AG04449 (cell line): ENCODE data around the gene HS2ST1.
A peak's percentile ranks its signal among the peaks of the same experiment; 100 is the strongest.
"Not testable (repeated sequence)": the region's sequence is repeated elsewhere in the genome, so short reads cannot be mapped to it uniquely, and the experiment has no call there.

ENCODE experiments used
- CTCF ChIA-PET: fragments of 350-600 bp; formaldehyde crosslinking; extraction: SDS; loops from one replicate; lab custom pipeline; 2021; ENCODE audit warnings: antibody characterized with exemption; lab: Yijun Ruan, JAX
- POLR2A ChIA-PET: fragments of 400-600, 350-600 bp; formaldehyde crosslinking; extraction: SDS; loops from one replicate; lab custom pipeline; 2020; ENCODE audit warnings: antibody characterized with exemption, inconsistent platforms; lab: Yijun Ruan, JAX
- DNase-seq: peaks from one replicate; pipeline ENCODE4 v3.0.0-alpha.2; 2010; ENCODE audit warnings: low read depth, low spot score
- H3K4me3 ChIP-seq: 2 replicates; pipeline ENCODE4 v1.5.1; 2011; ENCODE audit warnings: low read depth, mild to moderate bottlenecking, control low read depth, low read length
- TF ChIP-seq, protein P1 (sequence below): IDR thresholded peaks from one replicate; pipeline ENCODE4 v1.5.1; 2011; ENCODE audit warnings: mild to moderate bottlenecking, moderate library complexity, low read length, control low read depth, inconsistent platforms; ENCODE audit not compliant: insufficient read depth; ENCODE audit errors: missing control alignments

The HS2ST1 gene

DNA sequence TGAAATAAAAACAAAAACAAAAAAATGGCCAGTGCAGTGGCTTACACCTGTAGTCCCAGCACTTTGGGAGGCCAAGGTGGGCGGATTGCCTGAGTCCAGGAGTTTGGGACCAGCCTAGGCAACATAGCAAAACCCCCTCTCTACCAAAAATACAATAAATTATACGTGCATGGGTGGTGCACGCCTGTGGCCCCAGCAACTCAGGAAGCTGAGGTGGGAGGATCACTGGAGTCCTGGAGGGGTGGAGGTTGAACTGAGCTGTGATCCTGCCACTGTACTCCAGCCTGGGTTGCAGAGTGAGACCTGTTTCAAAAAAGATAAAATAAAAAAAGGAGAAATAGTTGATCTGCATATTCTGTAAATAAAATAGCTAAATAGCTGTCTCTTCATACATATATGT lies 41.2 kb downstream of the HS2ST1 start:
- CTCF ChIA-PET = interaction anchor here (3.2 kb wide), 1 partner anchor 10 kb away, joined by 29 read pairs; no protein-coding TSS in a partner anchor
- no peak for DNase-seq
- TF ChIP-seq, protein P1, sequence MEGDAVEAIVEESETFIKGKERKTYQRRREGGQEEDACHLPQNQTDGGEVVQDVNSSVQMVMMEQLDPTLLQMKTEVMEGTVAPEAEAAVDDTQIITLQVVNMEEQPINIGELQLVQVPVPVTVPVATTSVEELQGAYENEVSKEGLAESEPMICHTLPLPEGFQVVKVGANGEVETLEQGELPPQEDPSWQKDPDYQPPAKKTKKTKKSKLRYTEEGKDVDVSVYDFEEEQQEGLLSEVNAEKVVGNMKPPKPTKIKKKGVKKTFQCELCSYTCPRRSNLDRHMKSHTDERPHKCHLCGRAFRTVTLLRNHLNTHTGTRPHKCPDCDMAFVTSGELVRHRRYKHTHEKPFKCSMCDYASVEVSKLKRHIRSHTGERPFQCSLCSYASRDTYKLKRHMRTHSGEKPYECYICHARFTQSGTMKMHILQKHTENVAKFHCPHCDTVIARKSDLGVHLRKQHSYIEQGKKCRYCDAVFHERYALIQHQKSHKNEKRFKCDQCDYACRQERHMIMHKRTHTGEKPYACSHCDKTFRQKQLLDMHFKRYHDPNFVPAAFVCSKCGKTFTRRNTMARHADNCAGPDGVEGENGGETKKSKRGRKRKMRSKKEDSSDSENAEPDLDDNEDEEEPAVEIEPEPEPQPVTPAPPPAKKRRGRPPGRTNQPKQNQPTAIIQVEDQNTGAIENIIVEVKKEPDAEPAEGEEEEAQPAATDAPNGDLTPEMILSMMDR = no peak
- POLR2A ChIA-PET = no interaction called here
- no peak overlapping the region for H3K4me3 ChIP-seq

DNA sequence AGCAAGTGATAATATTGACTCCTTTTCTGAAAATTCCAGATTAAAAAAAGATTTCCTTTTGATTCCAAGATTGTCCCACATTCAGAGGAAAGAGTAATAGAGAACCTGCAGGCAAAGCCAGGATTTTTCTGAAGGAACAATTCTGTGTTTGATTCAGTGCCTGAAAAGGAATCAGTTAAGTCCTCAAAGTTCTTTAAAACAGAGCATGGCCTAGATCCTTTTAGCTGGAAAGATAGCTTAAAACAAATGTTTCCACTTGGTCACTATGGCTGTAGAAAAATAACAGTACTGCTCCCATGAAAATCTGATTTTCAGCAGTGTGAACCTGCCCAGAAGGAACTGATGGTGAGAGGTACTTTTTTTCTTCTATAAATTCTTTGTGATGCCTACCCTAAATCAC lies 41.8 kb downstream of the HS2ST1 start:
- no peak overlapping the region for H3K4me3 ChIP-seq
- POLR2A ChIA-PET = no interaction called here
- CTCF ChIA-PET = interaction anchor here (3.2 kb wide), 1 partner anchor 10 kb away, joined by 29 read pairs; no protein-coding TSS in a partner anchor
- TF ChIP-seq, protein P1 = no peak
- no peak for DNase-seq

DNA sequence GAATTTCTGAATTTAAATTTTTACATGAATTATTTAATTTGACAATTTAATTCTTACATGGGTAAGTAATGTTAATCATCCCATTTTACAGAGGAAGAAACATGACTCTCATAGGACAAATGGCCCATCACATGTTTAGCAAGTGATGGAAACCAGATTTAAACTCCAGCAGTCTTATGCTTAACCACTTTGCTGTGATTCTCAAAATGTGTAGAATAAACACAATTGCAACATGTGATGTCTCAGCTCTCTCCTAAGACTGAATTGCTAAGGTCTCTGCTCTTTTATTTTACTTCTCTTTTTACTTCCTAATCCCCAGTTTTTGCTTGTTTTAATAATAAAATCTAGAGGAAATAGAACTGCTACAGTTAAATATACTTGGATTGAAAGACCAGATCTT lies 42.8 kb downstream of the HS2ST1 start:
- TF ChIP-seq, protein P1 = no peak
- POLR2A ChIA-PET = no interaction called here
- no peak overlapping the region for H3K4me3 ChIP-seq
- no peak for DNase-seq
- CTCF ChIA-PET = interaction anchor here (1.5 to 3.2 kb wide), 2 partner anchors 9 kb away, joined by 5 to 29 read pairs; no protein-coding TSS in a partner anchor

DNA sequence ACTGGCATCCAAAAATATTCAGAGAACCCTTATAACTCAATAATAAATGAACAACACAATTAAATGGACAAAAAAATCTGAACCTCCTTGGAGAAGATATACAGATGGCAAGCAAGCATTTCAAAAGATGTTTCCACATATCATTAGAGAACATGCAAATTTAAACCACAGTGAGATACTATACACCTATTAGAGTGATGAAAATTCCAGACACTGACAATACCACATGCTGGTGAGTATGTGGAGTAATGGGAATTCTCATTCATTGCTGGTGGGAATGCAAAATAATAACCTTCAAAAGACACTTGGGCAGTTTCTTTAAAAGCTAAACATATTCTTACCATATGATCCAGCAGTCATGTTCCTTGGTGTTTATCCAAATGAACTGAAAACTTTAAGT lies 46.1 kb downstream of the HS2ST1 start:
- DNase-seq = no peak
- TF ChIP-seq, protein P1 = no peak
- ChIA-PET CTCF (no interaction called here), POLR2A (interaction anchor here (0.6 kb wide), 1 partner anchor 1229 kb away, joined by 3 read pairs; no protein-coding TSS in a partner anchor)
- H3K4me3 ChIP-seq = no peak overlapping the region

DNA sequence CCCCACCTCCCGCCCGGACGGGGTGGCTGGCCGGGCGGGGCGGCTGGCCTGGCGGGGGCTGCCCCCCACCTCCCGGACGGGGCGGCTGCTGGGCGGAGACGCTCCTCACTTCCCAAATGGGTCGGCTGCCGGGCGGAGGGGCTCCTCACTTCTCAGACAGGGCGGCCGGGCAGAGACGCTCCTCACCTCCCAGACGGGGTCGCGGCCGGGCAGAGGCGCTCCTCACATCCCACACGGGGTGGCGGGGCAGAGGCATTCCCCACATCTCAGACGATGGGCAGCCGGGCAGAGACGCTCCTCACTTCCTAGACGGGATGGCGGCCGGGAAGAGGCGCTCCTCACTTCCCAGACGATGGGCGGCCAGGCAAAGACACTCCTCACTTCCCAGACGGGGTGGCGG lies 49.4 kb downstream of the HS2ST1 start:
- DNase-seq, H3K4me3 ChIP-seq, POLR2A ChIA-PET: not testable (repeated sequence)
- CTCF ChIA-PET = interaction anchor here (1.2 to 4.7 kb wide), 9 partner anchors 22 to 584 kb away, joined by 3 to 92 read pairs (median 6); partner anchors contain the start of genes HS2ST1 and SELENOF

DNA sequence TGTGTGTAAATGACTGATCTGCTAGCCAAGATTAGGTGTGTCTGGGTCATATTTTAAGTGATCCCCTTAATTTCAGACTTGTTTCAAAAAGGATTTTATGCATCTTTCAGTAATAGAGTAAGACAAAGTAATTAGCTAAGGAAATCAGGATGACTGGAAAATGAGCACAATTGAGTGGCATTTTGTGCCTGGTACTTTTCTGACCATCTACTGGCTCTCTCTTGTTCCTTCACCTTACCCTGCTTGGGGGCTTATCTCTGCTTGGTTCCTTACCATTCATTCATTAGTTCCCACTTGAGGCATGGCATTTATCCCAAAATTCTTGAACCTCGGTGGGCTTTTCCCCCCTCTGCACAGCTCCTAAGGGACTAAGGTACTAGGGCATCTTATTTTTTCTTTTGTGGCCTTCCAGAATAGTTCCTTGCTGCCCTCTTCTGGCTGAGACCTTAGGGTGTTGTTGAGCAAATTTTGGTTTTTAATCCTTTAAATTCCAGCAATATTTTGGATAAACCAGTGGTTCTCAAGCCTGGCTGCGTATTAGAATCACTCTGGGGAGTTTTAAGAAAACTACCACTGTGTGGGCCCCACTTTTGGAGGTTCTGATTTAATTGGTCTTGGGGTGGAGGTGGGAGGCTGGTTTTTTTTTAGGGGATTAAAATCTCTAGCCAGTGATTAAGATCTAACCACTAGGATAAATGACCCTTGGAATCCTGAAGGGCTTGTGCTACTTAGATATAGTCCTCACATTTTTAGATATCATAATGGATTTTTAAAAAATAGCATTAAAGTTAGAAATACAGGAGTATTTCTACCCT lies 50.8 kb downstream of the HS2ST1 start:
- no peak for DNase-seq
- TF ChIP-seq, protein P1 = peak; percentile 52
- CTCF ChIA-PET = interaction anchor here (0.7 to 4.7 kb wide), 41 partner anchors 9 to 585 kb away, joined by 3 to 92 read pairs (median 4); partner anchors contain the start of genes HS2ST1, SELENOF and SH3GLB1
- POLR2A ChIA-PET = no interaction called here
- no peak overlapping the region for H3K4me3 ChIP-seq
